GM12878 (cell line): Measurements from ENCODE around the gene REPS1. TPM values are rescaled to one million over a fixed set of nuclear protein-coding genes. Genes with fewer than 3 reads are reported as not detected.

Source experiments
- ATAC-seq: fragments of 200-7000 bp; cut with Tn5 transposase; 3 replicates; pipeline ENCODE4 v1.9.1; 2020; ENCODE audit warnings: mild to moderate bottlenecking, moderate library complexity
- BruUV-seq: library from RNA; stranded (reverse); fragments of 400-500 nt; replicated peaks from 2 replicates; lab custom pipeline; 2021; lab: Mats Ljungman, UMichigan
- CTCF ChIA-PET: fragments of 300-600 bp; sonication (Branson Sonifier 250); formaldehyde crosslinking; extraction: SDS; loops from one replicate; lab custom pipeline; 2021; ENCODE audit warnings: inconsistent platforms; lab: Yijun Ruan, JAX
- POLR2A ChIA-PET: fragments of 350-600 bp; formaldehyde crosslinking; extraction: SDS; loops from one replicate; lab custom pipeline; 2021; ENCODE audit warnings: inconsistent platforms; lab: Charles Lee
- RAD21 ChIA-PET: fragments of 300-600 bp; sonication (Branson Sonifier 250); formaldehyde crosslinking; loops from one replicate; lab custom pipeline; 2023; ENCODE audit warnings: antibody characterized with exemption; ENCODE audit not compliant: unreplicated experiment; lab: Charles Lee
- SMC1A ChIA-PET: fragments of 300-600 bp; sonication (Branson Sonifier 250); formaldehyde crosslinking; loops from one replicate; lab custom pipeline; 2023; ENCODE audit not compliant: unreplicated experiment, uncharacterized antibody; lab: Charles Lee
- DNase-seq: peaks from one replicate; pipeline ENCODE4 v3.0.0-alpha.2; 2011; ENCODE audit warnings: low read depth, low spot score
- FAIRE-seq: peaks from 3 replicates; lab custom pipeline; 2011; peaks lifted over from hg19 to GRCh38; lab: Jason Lieb, UNC
- H2AFZ ChIP-seq: 2 replicates; pipeline ENCODE4 v1.6.0; 2011; ENCODE audit warnings: low read depth, low read length, control low read depth; ENCODE audit not compliant: control insufficient read depth
- H3K27ac ChIP-seq: 2 replicates; pipeline ENCODE4 v1.5.1; 2011; ENCODE audit warnings: control low read depth; ENCODE audit not compliant: control insufficient read depth, insufficient read depth
- H3K27me3 ChIP-seq, 2 experiments: replicated peaks in 1 of 2; 2 replicates each; pipeline versions ENCODE4 v1.6.0 to v1.6.1; 2011; ENCODE audit warnings: low read length in 1 of 2; ENCODE audit not compliant: control insufficient read depth in 2 of 2, insufficient read depth in 2 of 2
- H3K36me3 ChIP-seq, 2 experiments: 2 replicates each; pipeline ENCODE4 v1.5.1; 2011; ENCODE audit warnings: low read length in 1 of 2; ENCODE audit not compliant: control insufficient read depth in 2 of 2, insufficient read depth in 2 of 2
- H3K4me1 ChIP-seq: 2 replicates; pipeline ENCODE4 v1.6.1; 2011; ENCODE audit warnings: mild to moderate bottlenecking, low read length, moderate library complexity, mixed read lengths; ENCODE audit not compliant: control insufficient read depth, insufficient read depth
- H3K4me2 ChIP-seq: 2 replicates; pipeline ENCODE4 v1.6.0; 2011; ENCODE audit warnings: control low read depth; ENCODE audit not compliant: control insufficient read depth, insufficient read depth
- H3K4me3 ChIP-seq: fragments of 200-600 bp; sonication (generic); 2 replicates; pipeline ENCODE4 v1.5.1; 2016
- H3K79me2 ChIP-seq: 2 replicates; pipeline ENCODE4 v1.6.0; 2011; ENCODE audit warnings: low read length; ENCODE audit not compliant: control insufficient read depth, insufficient read depth
- H3K9ac ChIP-seq: 2 replicates; pipeline ENCODE4 v1.8.0; 2011; ENCODE audit warnings: low read length, control low read depth, mixed read lengths; ENCODE audit not compliant: control insufficient read depth, insufficient read depth
- H3K9me3 ChIP-seq: replicated peaks from 3 replicates; pipeline ENCODE4 v1.5.1; 2011; ENCODE audit warnings: mild to moderate bottlenecking, low read length; ENCODE audit not compliant: control insufficient read depth, insufficient read depth
- H4K20me1 ChIP-seq: 2 replicates; pipeline ENCODE4 v1.6.0; 2011; ENCODE audit not compliant: control insufficient read depth, insufficient read depth
- ELK1 ChIP-seq: IDR thresholded peaks from 2 replicates; pipeline ENCODE4 v1.6.1; 2012; ENCODE audit warnings: low read depth, low read length, improper control_type of control experiment
- EP300 ChIP-seq, 2 experiments: fragments of 150-350 bp in 1 of 2; IDR thresholded peaks; 2 replicates each; pipeline ENCODE4 v1.6.1; 2011 to 2012; ENCODE audit warnings: low read depth in 2 of 2, low read length in 2 of 2, borderline replicate concordance in 1 of 2, improper control_type of control experiment in 1 of 2, inconsistent platforms in 1 of 2; ENCODE audit not compliant: control insufficient read depth in 1 of 2
- MYC ChIP-seq: IDR thresholded peaks from 2 replicates; pipeline ENCODE4 v1.6.1; 2011; ENCODE audit warnings: mild to moderate bottlenecking, low read length, moderate library complexity, inconsistent platforms; ENCODE audit not compliant: insufficient read depth, insufficient replicate concordance, insufficient read length, severe bottlenecking
- NBN ChIP-seq: fragments of 450-650 bp; IDR thresholded peaks from 2 replicates; pipeline ENCODE4 v1.6.1; 2016
- STAT3 ChIP-seq: IDR thresholded peaks from 2 replicates; pipeline ENCODE4 v1.6.1; 2011; ENCODE audit warnings: low read depth, low read length, improper control_type of control experiment
- TAF1 ChIP-seq: IDR thresholded peaks from 2 replicates; pipeline ENCODE4 v1.6.1; 2011; ENCODE audit warnings: mild to moderate bottlenecking, low read depth, low read length, borderline replicate concordance
- WGBS: methylation state at CpG from one replicate; pipeline ENCODE4 v1.1.6; 2016; ENCODE audit warnings: low lambda C conversion rate; ENCODE audit not compliant: insufficient replicate concordance, insufficient coverage; ENCODE audit errors: missing lambda C conversion rate; 5-methylcytosine and 5-hydroxymethylcytosine counted together
- in situ Hi-C: fragments of 300-500 bp; cut with MboI; formaldehyde crosslinking; loops from 9 replicates; pipeline ENCODE4 v1.14.3; 2018; ENCODE audit warnings: mixed read lengths
- intact Hi-C: fragments of 100-400 bp; cut with micrococcal nuclease; formaldehyde crosslinking; loops from one replicate; pipeline ENCODE4 v1.14.2; 2022; ENCODE audit not compliant: unreplicated experiment
- polyA plus RNA-seq, 11 experiments: library from polyadenylated mRNA; depleted of rRNA in 4 of 11; unstranded in 6 of 11; stranded (reverse) in 5 of 11; fragments of >200 nt; fragmentation: Nextera tagmentation in 4 of 11; fragmentation: Illumina TruSeq in 1 of 11; extraction: Ambion mirVana in 4 of 11; extraction: Trizol in 1 of 11; gene quantifications; 1 replicate in 1 of 11; 2 replicates in 10 of 11; pipeline versions ENCODE4 v1.2.1 to v1.2.3, GENCODE V29; 2011 to 2016; ENCODE audit warnings: inconsistent platforms in 2 of 11, missing spikeins in 2 of 11, low read depth in 1 of 11
- total RNA-seq, 4 experiments: library from RNA; depleted of rRNA in 3 of 4; stranded (reverse); fragments of >200 nt in 3 of 4; fragmentation: Illumina TruSeq in 1 of 4; extraction: Trizol in 1 of 4; gene quantifications; 2 replicates each; pipeline versions ENCODE4 v1.2.1 to v1.2.3, GENCODE V29; 2013 to 2021
- TF ChIP-seq, protein P1 (sequence below): IDR thresholded peaks from 2 replicates; pipeline ENCODE4 v1.6.1; 2011; ENCODE audit warnings: low read depth, mild to moderate bottlenecking, low read length, moderate library complexity, borderline replicate concordance; ENCODE audit errors: extremely low read depth
- TF ChIP-seq, protein P2 (sequence below): IDR thresholded peaks from 2 replicates; pipeline ENCODE4 v1.6.1; 2012; ENCODE audit warnings: mild to moderate bottlenecking, low read depth, low read length
- TF ChIP-seq, protein P3 (sequence below): fragments of 450-650 bp; IDR thresholded peaks from 2 replicates; pipeline ENCODE4 v1.6.1; 2017; ENCODE audit warnings: mild to moderate bottlenecking, low read depth, inconsistent platforms; ENCODE audit not compliant: poor library complexity, severe bottlenecking

Gene REPS1
- total and polyA plus RNA-seq, 10 of the 15 experiments (the other 5 are each of a cell fraction or from before 2014, with no cell fraction given): 13.7 to 59.3 (median 31.7) TPM

DNA sequence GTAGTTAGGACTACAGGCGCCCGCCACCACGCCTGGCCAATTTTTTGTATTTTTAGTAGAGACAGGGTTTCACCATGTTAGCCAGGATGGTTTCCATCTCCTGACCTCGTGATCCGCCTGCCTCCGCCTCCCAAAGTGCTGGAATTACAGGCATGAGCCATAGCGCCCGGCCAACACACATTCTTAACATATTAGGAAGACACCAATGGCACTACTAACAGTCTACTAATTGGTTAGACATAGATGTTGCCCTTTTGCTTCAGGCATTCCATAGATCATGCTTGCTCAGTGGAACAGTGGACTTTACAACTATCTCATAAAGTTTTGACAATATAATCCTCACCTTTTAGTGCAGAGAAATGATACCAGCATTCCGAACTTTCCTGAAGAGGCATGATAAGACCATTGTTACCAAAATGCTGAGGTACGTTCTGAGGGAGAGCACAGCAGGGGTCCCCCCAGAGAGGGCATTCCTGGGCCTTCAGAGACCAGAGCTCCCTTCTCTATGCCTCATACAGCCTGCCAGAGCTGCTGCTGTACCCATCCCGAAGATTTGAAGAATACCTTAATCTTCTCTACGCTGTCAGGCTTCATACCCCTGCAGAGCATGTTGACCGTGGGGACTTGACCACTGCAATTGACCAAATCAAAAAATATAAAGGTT, 102.8 kb downstream of the REPS1 start (continued):
- TF ChIP-seq MYC (no peak), NBN (no peak), TAF1 (no peak)
- TF ChIP-seq, all 136 proteins: peak for 0

GRCh38 chr6:138882369-138883017, 105.6 kb downstream of the REPS1 start:
- CTCF ChIA-PET: interaction anchor here (0.6 to 2.3 kb wide), 15 partner anchors 9 to 482 kb away, joined by 3 to 11 read pairs (median 3); no protein-coding TSS in a partner anchor
- Histone ChIP-seq H3K9ac (peak overlapping the region; percentile 59), H3K4me3 (peak overlapping the region; percentile 36; the same call in 1 of the 2 replicates), H3K79me2 (no peaks in the 10 kb centered on the region), H4K20me1 (no peaks in the 10 kb centered on the region), H2AFZ (peak overlapping the region; percentile 83), H3K36me3 (no peaks in the 10 kb centered on the region), H3K4me2 (peak overlapping the region; percentile 79), H3K27ac (peak overlapping the region; percentile 95), H3K27me3 (no peaks in the 10 kb centered on the region), H3K9me3 (no peaks in the 10 kb centered on the region), H3K4me1 (peaks cover 22% of the 10 kb centered on the region)
- ATAC-seq (peak; percentile 91), FAIRE-seq (peak; percentile 89), DNase-seq (peak; percentile 74)
- in situ Hi-C loops (no loop called here), intact Hi-C loops (loop anchor here (1.0 to 2.0 kb wide), 4 partner anchors 12 to 104 kb away; no protein-coding TSS in a partner anchor)
- POLR2A ChIA-PET: interaction anchor here (1.0 to 2.1 kb wide), 8 partner anchors 9 to 107 kb away, joined by 3 to 8 read pairs (median 4); no protein-coding TSS in a partner anchor
- 0% methylated on average over 7 of the region's 7 CpGs for WGBS
- RAD21 ChIA-PET: interaction anchor here (0.8 to 3.0 kb wide), 14 partner anchors 8 to 104 kb away, joined by 3 to 27 read pairs (median 4); no protein-coding TSS in a partner anchor
- SMC1A ChIA-PET: interaction anchor here (0.7 to 6.0 kb wide), 17 partner anchors 9 to 421 kb away, joined by 3 to 68 read pairs (median 5); partner anchors contain the start of gene REPS1
- BruUV-seq: no TSS peak
- TF ChIP-seq STAT3 (no peak), EP300 (IDR thresholded peaks at IDR 0.05; ENCODE audit: borderline replicate concordance in 1 of 2, control insufficient read depth in 1 of 2, low read depth in 2 of 2, low read length in 2 of 2) (peak; percentile 79 to 87), ELK1 (no peak)
- TF ChIP-seq, protein P1, sequence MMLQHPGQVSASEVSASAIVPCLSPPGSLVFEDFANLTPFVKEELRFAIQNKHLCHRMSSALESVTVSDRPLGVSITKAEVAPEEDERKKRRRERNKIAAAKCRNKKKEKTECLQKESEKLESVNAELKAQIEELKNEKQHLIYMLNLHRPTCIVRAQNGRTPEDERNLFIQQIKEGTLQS: no peak
- TF ChIP-seq, protein P2, sequence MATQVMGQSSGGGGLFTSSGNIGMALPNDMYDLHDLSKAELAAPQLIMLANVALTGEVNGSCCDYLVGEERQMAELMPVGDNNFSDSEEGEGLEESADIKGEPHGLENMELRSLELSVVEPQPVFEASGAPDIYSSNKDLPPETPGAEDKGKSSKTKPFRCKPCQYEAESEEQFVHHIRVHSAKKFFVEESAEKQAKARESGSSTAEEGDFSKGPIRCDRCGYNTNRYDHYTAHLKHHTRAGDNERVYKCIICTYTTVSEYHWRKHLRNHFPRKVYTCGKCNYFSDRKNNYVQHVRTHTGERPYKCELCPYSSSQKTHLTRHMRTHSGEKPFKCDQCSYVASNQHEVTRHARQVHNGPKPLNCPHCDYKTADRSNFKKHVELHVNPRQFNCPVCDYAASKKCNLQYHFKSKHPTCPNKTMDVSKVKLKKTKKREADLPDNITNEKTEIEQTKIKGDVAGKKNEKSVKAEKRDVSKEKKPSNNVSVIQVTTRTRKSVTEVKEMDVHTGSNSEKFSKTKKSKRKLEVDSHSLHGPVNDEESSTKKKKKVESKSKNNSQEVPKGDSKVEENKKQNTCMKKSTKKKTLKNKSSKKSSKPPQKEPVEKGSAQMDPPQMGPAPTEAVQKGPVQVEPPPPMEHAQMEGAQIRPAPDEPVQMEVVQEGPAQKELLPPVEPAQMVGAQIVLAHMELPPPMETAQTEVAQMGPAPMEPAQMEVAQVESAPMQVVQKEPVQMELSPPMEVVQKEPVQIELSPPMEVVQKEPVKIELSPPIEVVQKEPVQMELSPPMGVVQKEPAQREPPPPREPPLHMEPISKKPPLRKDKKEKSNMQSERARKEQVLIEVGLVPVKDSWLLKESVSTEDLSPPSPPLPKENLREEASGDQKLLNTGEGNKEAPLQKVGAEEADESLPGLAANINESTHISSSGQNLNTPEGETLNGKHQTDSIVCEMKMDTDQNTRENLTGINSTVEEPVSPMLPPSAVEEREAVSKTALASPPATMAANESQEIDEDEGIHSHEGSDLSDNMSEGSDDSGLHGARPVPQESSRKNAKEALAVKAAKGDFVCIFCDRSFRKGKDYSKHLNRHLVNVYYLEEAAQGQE: no peak
- TF ChIP-seq, protein P3, sequence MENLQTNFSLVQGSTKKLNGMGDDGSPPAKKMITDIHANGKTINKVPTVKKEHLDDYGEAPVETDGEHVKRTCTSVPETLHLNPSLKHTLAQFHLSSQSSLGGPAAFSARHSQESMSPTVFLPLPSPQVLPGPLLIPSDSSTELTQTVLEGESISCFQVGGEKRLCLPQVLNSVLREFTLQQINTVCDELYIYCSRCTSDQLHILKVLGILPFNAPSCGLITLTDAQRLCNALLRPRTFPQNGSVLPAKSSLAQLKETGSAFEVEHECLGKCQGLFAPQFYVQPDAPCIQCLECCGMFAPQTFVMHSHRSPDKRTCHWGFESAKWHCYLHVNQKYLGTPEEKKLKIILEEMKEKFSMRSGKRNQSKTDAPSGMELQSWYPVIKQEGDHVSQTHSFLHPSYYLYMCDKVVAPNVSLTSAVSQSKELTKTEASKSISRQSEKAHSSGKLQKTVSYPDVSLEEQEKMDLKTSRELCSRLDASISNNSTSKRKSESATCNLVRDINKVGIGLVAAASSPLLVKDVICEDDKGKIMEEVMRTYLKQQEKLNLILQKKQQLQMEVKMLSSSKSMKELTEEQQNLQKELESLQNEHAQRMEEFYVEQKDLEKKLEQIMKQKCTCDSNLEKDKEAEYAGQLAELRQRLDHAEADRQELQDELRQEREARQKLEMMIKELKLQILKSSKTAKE: peak; percentile 84
